Calu3 (cell line): ENCODE measurements around the gene MYOM1. TPM values are rescaled to one million over a fixed set of nuclear protein-coding genes. Genes with fewer than 3 reads are reported as not detected.

ENCODE experiments used
- BruUV-seq: library from RNA; stranded (reverse); fragments of 400-500 nt; replicated peaks from 2 replicates; lab custom pipeline; 2021; lab: Mats Ljungman, UMichigan
- CTCF ChIA-PET: fragments of 300-600 bp; sonication (Branson Sonifier 250); formaldehyde crosslinking; loops from one replicate; lab custom pipeline; 2022; ENCODE audit warnings: antibody characterized with exemption; lab: Charles Lee
- DNase-seq: peaks from one replicate; pipeline ENCODE4 v3.0.0; 2022
- H3K27ac Mint-ChIP-seq: one replicate; pipeline ENCODE4 v1.8.0; 2022; ENCODE audit warnings: mixed read lengths; ENCODE audit not compliant: unreplicated experiment
- H3K27me3 Mint-ChIP-seq: one replicate; pipeline ENCODE4 v1.8.0; 2022; ENCODE audit warnings: mixed read lengths; ENCODE audit not compliant: unreplicated experiment
- H3K36me3 Mint-ChIP-seq: one replicate; pipeline ENCODE4 v1.8.0; 2022; ENCODE audit warnings: mild to moderate bottlenecking, moderate library complexity, mixed read lengths; ENCODE audit not compliant: insufficient read depth, unreplicated experiment
- H3K4me1 Mint-ChIP-seq: one replicate; pipeline ENCODE4 v1.8.0; 2022; ENCODE audit warnings: mild to moderate bottlenecking, low read depth, mixed read lengths; ENCODE audit not compliant: unreplicated experiment
- H3K4me3 Mint-ChIP-seq: one replicate; pipeline ENCODE4 v1.8.0; 2022; ENCODE audit warnings: mild to moderate bottlenecking, low read depth, moderate library complexity, mixed read lengths; ENCODE audit not compliant: unreplicated experiment
- H3K9me3 Mint-ChIP-seq: one replicate; pipeline ENCODE4 v1.8.0; 2022; ENCODE audit warnings: low read depth, mixed read lengths; ENCODE audit not compliant: unreplicated experiment
- intact Hi-C: fragments of 100-400 bp; cut with micrococcal nuclease; formaldehyde crosslinking; loops from one replicate; pipeline ENCODE4 v1.10.0; 2022; ENCODE audit not compliant: unreplicated experiment
- total RNA-seq: library from RNA; stranded (reverse); gene quantifications from 2 replicates; pipeline ENCODE4 v1.2.3, GENCODE V29; 2022
- TF ChIP-seq, protein P1 (sequence below): fragments of 200-600 bp; IDR thresholded peaks from one replicate; pipeline ENCODE4 v1.8.0; 2022; ENCODE audit warnings: antibody characterized with exemption; ENCODE audit not compliant: unreplicated experiment

Gene MYOM1
- total RNA-seq, 1 experiment from 2014 or later = 16.5 TPM

DNA sequence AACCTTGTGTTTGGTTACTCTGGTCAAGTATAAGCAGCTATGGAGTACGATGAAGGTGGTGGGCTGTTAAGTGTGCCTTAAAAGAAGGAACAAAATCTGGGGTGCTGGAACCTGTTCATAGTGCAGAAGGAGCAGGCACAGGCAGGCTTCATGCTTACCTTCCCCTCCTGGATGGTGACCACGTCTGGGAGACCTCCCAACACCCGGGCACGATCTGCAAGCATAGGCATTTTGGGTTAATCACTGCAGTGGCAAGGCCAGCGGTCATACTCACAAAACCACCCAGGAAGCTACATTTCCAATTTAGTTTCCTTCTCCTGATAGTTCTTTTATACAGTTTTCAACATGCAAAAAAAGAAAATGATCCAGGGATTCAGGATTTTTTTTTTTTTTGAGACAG is 148.1 kb downstream of the MYOM1 start:
- no TSS peak for BruUV-seq
- no peak overlapping the region for H3K27ac Mint-ChIP-seq
- TF ChIP-seq, protein P1, sequence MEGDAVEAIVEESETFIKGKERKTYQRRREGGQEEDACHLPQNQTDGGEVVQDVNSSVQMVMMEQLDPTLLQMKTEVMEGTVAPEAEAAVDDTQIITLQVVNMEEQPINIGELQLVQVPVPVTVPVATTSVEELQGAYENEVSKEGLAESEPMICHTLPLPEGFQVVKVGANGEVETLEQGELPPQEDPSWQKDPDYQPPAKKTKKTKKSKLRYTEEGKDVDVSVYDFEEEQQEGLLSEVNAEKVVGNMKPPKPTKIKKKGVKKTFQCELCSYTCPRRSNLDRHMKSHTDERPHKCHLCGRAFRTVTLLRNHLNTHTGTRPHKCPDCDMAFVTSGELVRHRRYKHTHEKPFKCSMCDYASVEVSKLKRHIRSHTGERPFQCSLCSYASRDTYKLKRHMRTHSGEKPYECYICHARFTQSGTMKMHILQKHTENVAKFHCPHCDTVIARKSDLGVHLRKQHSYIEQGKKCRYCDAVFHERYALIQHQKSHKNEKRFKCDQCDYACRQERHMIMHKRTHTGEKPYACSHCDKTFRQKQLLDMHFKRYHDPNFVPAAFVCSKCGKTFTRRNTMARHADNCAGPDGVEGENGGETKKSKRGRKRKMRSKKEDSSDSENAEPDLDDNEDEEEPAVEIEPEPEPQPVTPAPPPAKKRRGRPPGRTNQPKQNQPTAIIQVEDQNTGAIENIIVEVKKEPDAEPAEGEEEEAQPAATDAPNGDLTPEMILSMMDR = no peak
- no peaks in the 10 kb centered on the region for H3K9me3 Mint-ChIP-seq
- no peak for DNase-seq
- no peaks in the 10 kb centered on the region for H3K27me3 Mint-ChIP-seq
- H3K36me3 Mint-ChIP-seq = no peaks in the 10 kb centered on the region
- CTCF ChIA-PET = no interaction called here
- intact Hi-C loops = no loop called here
- no peaks in the 10 kb centered on the region for H3K4me1 Mint-ChIP-seq
- H3K4me3 Mint-ChIP-seq = no peak overlapping the region

DNA sequence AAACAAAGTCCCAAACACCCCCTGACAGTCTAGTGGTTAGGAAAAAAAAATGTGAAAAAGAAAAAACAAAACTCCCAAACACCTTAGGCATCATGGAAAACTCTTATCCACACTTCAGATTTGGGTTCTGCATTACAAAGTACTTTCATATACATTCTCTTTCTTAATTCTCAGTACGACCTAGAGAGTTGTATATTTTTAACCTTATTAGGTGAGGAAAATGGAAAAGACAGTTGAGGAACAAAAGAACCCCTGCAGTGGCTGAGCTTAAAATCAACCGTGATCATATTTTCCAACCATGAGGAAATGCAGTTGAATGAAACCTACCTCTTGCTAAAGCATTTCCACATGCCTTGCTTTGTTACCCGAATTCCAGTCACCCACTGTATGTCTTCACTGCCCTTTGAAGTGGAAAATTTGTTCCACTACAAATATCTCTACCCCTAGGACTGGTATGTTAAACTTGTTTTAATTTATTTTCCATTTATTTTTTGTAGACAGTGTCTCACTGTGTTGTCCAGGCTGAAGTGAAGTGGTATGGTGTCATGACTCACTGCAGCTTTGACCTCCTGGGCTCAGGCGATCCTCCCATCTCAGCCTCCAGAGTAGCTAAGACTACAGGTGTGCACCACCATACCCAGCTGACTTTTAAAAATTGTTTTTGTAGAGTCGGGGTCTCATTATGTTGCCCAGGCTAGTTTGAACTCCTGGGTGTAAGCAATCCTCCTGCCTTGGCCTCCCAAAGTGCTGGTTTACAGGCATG is 149.9 kb downstream of the MYOM1 start:
- TF ChIP-seq, protein P1 = no peak
- H3K4me1 Mint-ChIP-seq = no peaks in the 10 kb centered on the region
- no peak for DNase-seq
- no peaks in the 10 kb centered on the region for H3K9me3 Mint-ChIP-seq
- CTCF ChIA-PET = no interaction called here
- no peaks in the 10 kb centered on the region for H3K36me3 Mint-ChIP-seq
- no peaks in the 10 kb centered on the region for H3K27me3 Mint-ChIP-seq
- intact Hi-C loops = no loop called here
- H3K27ac Mint-ChIP-seq = no peak overlapping the region
- BruUV-seq = no TSS peak
- no peak overlapping the region for H3K4me3 Mint-ChIP-seq

DNA sequence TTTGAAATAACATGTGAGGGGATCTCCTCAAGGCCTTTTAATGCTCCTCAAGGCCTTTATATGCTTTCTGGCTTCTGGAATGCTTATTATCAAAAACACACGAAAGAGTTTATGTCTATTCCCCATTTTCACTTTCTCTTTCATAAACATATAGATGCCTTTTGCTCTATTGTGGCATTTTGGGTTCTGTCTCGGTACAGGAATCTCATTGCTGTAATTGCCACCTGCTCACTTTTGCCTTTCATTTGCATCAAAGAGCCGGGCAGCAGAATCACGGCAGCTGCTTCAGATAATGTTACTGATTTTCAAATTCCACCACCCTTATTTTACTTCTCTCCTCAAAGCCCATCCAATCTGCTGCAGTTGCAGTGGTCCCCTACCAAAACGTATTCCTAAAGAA is 152.0 kb downstream of the MYOM1 start:
- H3K27me3 Mint-ChIP-seq = no peaks in the 10 kb centered on the region
- H3K27ac Mint-ChIP-seq = no peak overlapping the region
- H3K9me3 Mint-ChIP-seq = no peaks in the 10 kb centered on the region
- no peak for DNase-seq
- peaks cover 6% of the 10 kb centered on the region for H3K4me1 Mint-ChIP-seq
- no TSS peak for BruUV-seq
- CTCF ChIA-PET = no interaction called here
- H3K36me3 Mint-ChIP-seq = no peaks in the 10 kb centered on the region
- intact Hi-C loops = no loop called here
- TF ChIP-seq, protein P1 = no peak
- H3K4me3 Mint-ChIP-seq = no peak overlapping the region

DNA sequence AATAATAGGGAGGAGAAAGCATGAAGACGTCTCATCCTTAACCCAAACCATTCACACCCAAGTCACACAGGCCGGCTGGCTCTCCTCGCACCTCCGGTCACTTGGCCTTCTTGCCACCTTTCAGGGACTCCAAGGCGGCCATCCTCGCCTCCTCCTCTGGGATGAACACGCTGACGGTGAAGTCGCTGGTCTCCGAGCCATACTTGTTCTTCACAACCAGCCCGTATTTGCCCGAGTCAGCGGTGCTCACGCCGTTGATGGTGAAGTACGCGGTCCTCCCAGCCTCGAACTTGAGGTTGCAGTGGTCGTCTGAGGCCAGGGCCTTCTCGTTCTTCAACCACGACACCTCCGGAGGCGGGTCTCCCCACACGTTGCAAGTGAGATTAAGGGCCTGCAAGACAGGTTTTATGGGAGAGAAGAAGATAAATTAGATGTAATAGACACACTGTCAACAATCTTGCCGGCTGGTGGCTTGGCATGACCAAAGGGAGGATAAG is 152.6 kb downstream of the MYOM1 start:
- intact Hi-C loops = no loop called here
- H3K4me1 Mint-ChIP-seq = peaks cover 9% of the 10 kb centered on the region
- no peaks in the 10 kb centered on the region for H3K27me3 Mint-ChIP-seq
- TF ChIP-seq, protein P1 = no peak
- no peak overlapping the region for H3K4me3 Mint-ChIP-seq
- H3K9me3 Mint-ChIP-seq = no peaks in the 10 kb centered on the region
- H3K27ac Mint-ChIP-seq = no peak overlapping the region
- H3K36me3 Mint-ChIP-seq = no peaks in the 10 kb centered on the region
- no peak for DNase-seq
- no TSS peak for BruUV-seq
- CTCF ChIA-PET = no interaction called here
